Right lobe of liver (tissue), 4 donors: Measurements from ENCODE around the gene CCR9.

Experiments
- CTCF ChIP-seq, 4 donors: fragments of 200-600 bp in 3 of 4; fragments of 450-650 bp in 1 of 4; IDR thresholded peaks; one replicate each; pipeline versions ENCODE4 v1.5.1 to v1.8.0; 2016 to 2022; ENCODE audit warnings: antibody characterized with exemption in 4 of 4, mild to moderate bottlenecking in 2 of 4
- POLR2A ChIP-seq: fragments of 450-650 bp; IDR thresholded peaks from one replicate; pipeline ENCODE4 v1.6.1; 2017; ENCODE audit warnings: antibody characterized with exemption, mild to moderate bottlenecking
- donor health status: DM: no; HTN: no; CAD: no.
- donor health status: DM: no; HTN: no; CAD: no.
- donor health status: DM: no; HTN: yes; CAD: no.

- no peak for TF ChIP-seq CTCF (IDR thresholded peaks at IDR 0.05)
- no peak for TF ChIP-seq POLR2A
These were observed 5.6 kb upstream of the CCR9 start for GRCh38 chr3:45880725-45881077.
